Head of caudate nucleus (tissue), 42 donors: ENCODE data around the gene HECTD2.
"Not testable (repeated sequence)": the region's sequence is repeated elsewhere in the genome, so short reads cannot be mapped to it uniquely, and the experiment has no call there.

ENCODE experiments used
- DNase-seq, 42 donors: peaks; one replicate each; pipeline versions ENCODE4 v3.0.0 to v3.0.0-alpha.2; 2020 to 2021; ENCODE audit warnings: mixed read lengths in 7 of 42
- intact Hi-C: fragments of 100-400 bp; cut with DNase I; formaldehyde crosslinking; loops from one replicate; pipeline ENCODE4 v1.15.0; 2022

Gene HECTD2

GRCh38 chr10:91555455-91555854 lies 145.3 kb downstream of the HECTD2 start:
- DNase-seq: no peak
- intact Hi-C loops: no loop called here

- intact Hi-C loops: no loop called here
- DNase-seq: no peak
These were observed 146.8 kb downstream of the HECTD2 start for GRCh38 chr10:91556691-91557566.

- DNase-seq: no peak
These were observed 147.5 kb downstream of the HECTD2 start for GRCh38 chr10:91557651-91558111.

GRCh38 chr10:91558473-91558872 lies 148.3 kb downstream of the HECTD2 start:
- no peak for DNase-seq
- intact Hi-C loops: no loop called here

More at GRCh38 chr10:91557651-91558111, 147.5 kb downstream of the HECTD2 start:
- intact Hi-C loops: no loop called here

- DNase-seq: no peak
- intact Hi-C loops: no loop called here
These were observed 149.0 kb downstream of the HECTD2 start for GRCh38 chr10:91559169-91559568.

- intact Hi-C loops: no loop called here
- no peak for DNase-seq
These were observed 149.6 kb downstream of the HECTD2 start for GRCh38 chr10:91559750-91560149.

- intact Hi-C loops, DNase-seq: not testable (repeated sequence)
These were observed 150.7 kb downstream of the HECTD2 start for GRCh38 chr10:91560827-91561226.

- no peak for DNase-seq
- intact Hi-C loops: no loop called here
These were observed 152.9 kb downstream of the HECTD2 start for GRCh38 chr10:91562839-91563581.

- intact Hi-C loops: no loop called here
These were observed 153.9 kb downstream of the HECTD2 start for GRCh38 chr10:91564026-91564425.

More at GRCh38 chr10:91564026-91564425, 153.9 kb downstream of the HECTD2 start:
- DNase-seq: no peak
